ENCODE measurements around the gene GSC2. TPM values are rescaled to one million over a fixed set of nuclear protein-coding genes. Genes with fewer than 3 reads are reported as not detected.

The GSC2 gene
- total and polyA plus RNA-seq, 9 of the 15 experiments (the other 6 are each of a cell fraction or from before 2014, with no cell fraction given) = not detected

DNA sequence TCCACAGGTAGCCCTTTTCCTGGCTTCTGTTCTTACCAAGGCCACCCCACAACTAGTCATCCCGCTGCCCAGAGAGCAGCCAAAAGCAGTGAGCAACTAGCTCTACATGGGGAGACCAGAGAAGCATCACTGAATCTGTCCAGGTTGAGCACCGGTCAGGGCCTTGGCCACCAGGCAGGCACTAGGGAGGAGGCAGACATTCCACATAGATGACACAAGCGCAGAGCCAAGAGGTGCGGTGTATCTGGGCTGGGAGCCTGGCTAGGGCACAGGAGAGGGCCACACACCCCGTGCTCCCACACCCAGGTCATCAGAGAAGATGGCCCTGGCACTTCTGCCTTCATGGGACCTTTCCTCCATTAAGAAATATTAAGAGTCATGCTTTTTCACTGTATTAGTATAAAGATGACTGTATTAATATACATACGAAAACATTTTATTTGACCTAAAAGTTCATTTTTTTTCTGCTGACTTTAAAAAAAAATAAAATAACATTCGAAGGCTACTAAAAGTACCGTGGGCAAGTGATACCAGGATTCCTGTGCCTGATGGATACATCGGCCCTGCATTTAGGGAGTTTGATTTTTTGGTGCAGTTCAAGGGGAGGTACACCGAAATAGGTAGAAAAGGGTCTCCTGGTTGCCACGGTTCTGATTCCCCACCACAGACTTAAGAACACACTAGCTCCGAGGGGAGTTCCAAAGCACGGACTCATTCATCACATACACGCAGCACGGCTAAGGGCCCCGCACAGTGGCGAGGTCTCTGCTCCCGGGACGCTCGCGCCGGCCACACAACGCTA, 29.1 kb downstream of the GSC2 start (continued):
- TF ChIP-seq FOXM1 (IDR thresholded peaks at IDR 0.05; ENCODE audit: low read depth) = no peak
- no peak for TF ChIP-seq FOXM1 (CRISPR knock-in tag; IDR thresholded peaks at IDR 0.05; ENCODE audit: low read depth)
- TF ChIP-seq HCFC1 (IDR thresholded peaks at IDR 0.05; ENCODE audit: low read depth, low read length) = no peak
- TF ChIP-seq KDM5B (IDR thresholded peaks at IDR 0.05; ENCODE audit: insufficient replicate concordance, low read depth, low read length) = peak; percentile 35
- TF ChIP-seq ZBTB11 (CRISPR knock-in tag; IDR thresholded peaks at IDR 0.05) = peak in 1 of 3 experiments; percentile 12; a peak in 1 of 6 replicates
- TF ChIP-seq, protein P1, sequence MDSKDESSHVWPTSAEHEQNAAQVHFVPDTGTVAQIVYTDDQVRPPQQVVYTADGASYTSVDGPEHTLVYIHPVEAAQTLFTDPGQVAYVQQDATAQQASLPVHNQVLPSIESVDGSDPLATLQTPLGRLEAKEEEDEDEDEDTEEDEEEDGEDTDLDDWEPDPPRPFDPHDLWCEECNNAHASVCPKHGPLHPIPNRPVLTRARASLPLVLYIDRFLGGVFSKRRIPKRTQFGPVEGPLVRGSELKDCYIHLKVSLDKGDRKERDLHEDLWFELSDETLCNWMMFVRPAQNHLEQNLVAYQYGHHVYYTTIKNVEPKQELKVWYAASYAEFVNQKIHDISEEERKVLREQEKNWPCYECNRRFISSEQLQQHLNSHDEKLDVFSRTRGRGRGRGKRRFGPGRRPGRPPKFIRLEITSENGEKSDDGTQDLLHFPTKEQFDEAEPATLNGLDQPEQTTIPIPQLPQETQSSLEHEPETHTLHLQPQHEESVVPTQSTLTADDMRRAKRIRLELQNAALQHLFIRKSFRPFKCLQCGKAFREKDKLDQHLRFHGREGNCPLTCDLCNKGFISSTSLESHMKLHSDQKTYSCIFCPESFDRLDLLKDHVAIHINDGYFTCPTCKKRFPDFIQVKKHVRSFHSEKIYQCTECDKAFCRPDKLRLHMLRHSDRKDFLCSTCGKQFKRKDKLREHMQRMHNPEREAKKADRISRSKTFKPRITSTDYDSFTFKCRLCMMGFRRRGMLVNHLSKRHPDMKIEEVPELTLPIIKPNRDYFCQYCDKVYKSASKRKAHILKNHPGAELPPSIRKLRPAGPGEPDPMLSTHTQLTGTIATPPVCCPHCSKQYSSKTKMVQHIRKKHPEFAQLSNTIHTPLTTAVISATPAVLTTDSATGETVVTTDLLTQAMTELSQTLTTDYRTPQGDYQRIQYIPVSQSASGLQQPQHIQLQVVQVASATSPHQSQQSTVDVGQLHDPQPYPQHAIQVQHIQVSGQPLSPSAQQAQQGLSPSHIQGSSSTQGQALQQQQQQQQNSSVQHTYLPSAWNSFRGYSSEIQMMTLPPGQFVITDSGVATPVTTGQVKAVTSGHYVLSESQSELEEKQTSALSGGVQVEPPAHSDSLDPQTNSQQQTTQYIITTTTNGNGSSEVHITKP (IDR thresholded peaks at IDR 0.05; ENCODE audit: partially characterized antibody) = no peak
- no peak for TF ChIP-seq EZH2 (IDR thresholded peaks at IDR 0.05; ENCODE audit: borderline replicate concordance, low read depth, low read length)
- peak; percentile 7; the same call in 1 of the 2 replicates for TF ChIP-seq MAFF (IDR thresholded peaks at IDR 0.05; ENCODE audit: low read length)
- peak; percentile 100 for TF ChIP-seq WHSC1 (IDR thresholded peaks at IDR 0.05; ENCODE audit: low read length)
- no peak for TF ChIP-seq NCOA1 (IDR thresholded peaks at IDR 0.05; ENCODE audit: low read depth)
- no peak for TF ChIP-seq MEF2D (tag; conservative IDR thresholded peaks at IDR 0.05; ENCODE audit: low read depth)
- TF ChIP-seq MEIS2 (IDR thresholded peaks at IDR 0.05; ENCODE audit: partially characterized antibody) = no peak
- TF ChIP-seq PTBP1 (IDR thresholded peaks at IDR 0.05; ENCODE audit: low read depth, low read length) = no peak
- no peak for TF ChIP-seq BMI1 (IDR thresholded peaks at IDR 0.05; ENCODE audit: low read length)
- peak; percentile 8; the same call in 1 of the 2 replicates for TF ChIP-seq RB1 (IDR thresholded peaks at IDR 0.05; ENCODE audit: low read depth)
- TF ChIP-seq ZBTB7A (IDR thresholded peaks at IDR 0.05; ENCODE audit: borderline replicate concordance, control insufficient read depth, low read depth, low read length) = 0 out of 2 replicates have a peak, but pooled peaks have one; percentile 45
- TF ChIP-seq TAF7 (tag; IDR thresholded peaks at IDR 0.05) = no peak
- TF ChIP-seq, protein P2, sequence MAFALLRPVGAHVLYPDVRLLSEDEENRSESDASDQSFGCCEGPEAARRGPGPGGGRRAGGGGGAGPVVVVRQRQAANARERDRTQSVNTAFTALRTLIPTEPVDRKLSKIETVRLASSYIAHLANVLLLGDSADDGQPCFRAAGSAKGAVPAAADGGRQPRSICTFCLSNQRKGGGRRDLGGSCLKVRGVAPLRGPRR (CRISPR knock-in tag; IDR thresholded peaks at IDR 0.05) = no peak
- no peak for TF ChIP-seq ZNF232 (CRISPR knock-in tag; IDR thresholded peaks at IDR 0.05)
- peak in 1 of 2 experiments; percentile 10; a peak in 1 of 4 replicates for TF ChIP-seq SRF (CRISPR knock-in tag; IDR thresholded peaks at IDR 0.05)

Measured in K562 (cell line).